Smooth muscle cell of bladder (primary cell): ENCODE measurements around the gene POTEJ. TPM values are rescaled to one million over a fixed set of nuclear protein-coding genes. Genes with fewer than 3 reads are reported as not detected.

ENCODE experiments used
- total RNA-seq: library from RNA; depleted of rRNA; stranded (reverse); fragments of >200 nt; gene quantifications from 2 replicates; pipeline ENCODE4 v1.2.3, GENCODE V29; 2014

Gene POTEJ
- not detected in 2 replicates for total RNA-seq

GRCh38 chr2:130611140-130611539 is at the start of gene POTEJ:
Gene POTEJ (plus strand): TSS chr2:130611440. CDS start chr2:130611533, 93 bp downstream.

GRCh38 chr2:130599393-130599792 is 11.8 kb upstream of the POTEJ start, which contains the start of gene CFC1:
Gene CFC1 (minus strand): TSS chr2:130599575. CDS start chr2:130599287, 288 bp downstream.

Other genes starting within 250 kb of the POTEJ start
- gene POTEI, start 102.1 kb upstream of the POTEJ start, total RNA-seq: under 0.01 TPM in 1 of 2 replicates, not detected in the other
- gene CFC1B, start 90.2 kb upstream of the POTEJ start, total RNA-seq: not detected in 2 replicates
- not detected in 2 replicates for gene CFC1, start 11.9 kb upstream of the POTEJ start, total RNA-seq
- not detected in 2 replicates for gene GPR148, start 117.6 kb downstream of the POTEJ start, total RNA-seq
- not detected in 2 replicates for gene AMER3, start 144.1 kb downstream of the POTEJ start, total RNA-seq
- gene ARHGEF4, start 225.5 kb downstream of the POTEJ start, total RNA-seq: 4.8 and 6.4 TPM in 2 replicates